ENCODE results near the gene TAS1R2.

- TF ChIP-seq CTCF (conservative IDR thresholded peaks at IDR 0.05), result no peak
- TF ChIP-seq ZFX (IDR thresholded peaks at IDR 0.05), result no peak
Observed at GRCh38 chr1:18855573-18855972, 3.9 kb downstream of the TAS1R2 start.

Measured in C4-2B (cell line).